GM21423 (cell line): Measurements from ENCODE around the gene TMEM134.

ENCODE experiments used
- ATAC-seq: cut with Tn5 transposase; IDR thresholded peaks from one replicate; pipeline ENCODE4 v1.9.1; 2021; ENCODE audit warnings: mild to moderate bottlenecking, moderate library complexity; ENCODE audit not compliant: unreplicated experiment

The TMEM134 gene

DNA sequence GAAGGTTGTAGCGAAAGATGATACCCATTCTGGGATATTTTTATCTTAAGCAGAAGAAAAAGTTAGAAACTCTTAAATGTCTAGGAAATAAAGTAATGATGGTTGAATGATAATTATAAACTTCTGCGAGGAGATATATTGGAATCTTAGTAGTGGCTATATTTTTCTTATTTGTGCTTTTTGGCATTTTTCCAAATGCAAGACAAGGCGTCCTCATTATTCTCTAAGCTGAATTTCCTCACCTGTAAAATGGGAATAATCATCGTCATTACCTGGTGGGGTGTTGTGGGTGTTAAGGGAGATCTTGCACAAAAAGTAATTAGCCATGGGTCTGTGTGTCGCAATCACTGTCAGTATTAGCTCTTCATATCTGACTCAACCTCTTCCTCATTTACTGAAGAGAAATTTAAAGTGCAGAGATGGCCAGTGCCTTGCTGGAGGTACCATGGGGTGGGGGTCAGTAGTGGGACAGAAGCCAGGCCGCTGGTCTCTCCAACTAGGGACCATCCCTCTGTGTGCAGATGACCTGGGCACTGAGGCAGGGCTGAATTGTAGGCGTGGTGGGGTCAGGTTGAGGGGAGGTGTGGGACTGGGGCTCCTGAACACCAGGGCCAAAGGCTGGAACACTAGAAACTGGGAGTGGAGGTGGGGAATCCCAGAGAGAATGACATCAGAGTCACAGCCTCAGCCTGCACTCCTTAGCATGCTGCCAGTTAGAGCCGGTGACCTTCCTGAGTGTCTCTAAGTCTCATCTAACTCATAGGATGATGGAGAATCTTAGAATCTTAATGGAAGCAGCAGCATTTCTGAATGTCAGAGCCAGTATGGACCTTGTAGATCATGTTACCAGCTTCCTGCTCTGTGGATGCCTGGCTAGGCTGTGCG is 32.0 kb upstream of the TMEM134 start:
- no peak for ATAC-seq

DNA sequence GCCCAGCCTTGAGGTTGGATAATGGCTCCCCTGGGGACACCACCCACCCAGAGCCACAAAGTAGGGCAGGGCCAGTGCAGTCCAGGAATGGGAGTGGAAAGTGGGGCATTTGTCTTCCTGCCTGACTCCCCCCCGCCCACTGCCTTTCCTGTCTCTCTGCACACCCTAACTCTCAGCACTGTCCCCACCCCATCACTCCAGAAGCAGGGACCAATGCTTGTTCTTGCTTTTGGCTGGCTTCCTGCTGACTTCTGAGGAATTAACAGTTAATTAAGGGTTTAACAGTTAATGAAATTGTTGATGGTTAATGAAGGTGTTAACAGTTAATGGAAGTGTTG is 31.4 kb upstream of the TMEM134 start:
- no peak for ATAC-seq

DNA sequence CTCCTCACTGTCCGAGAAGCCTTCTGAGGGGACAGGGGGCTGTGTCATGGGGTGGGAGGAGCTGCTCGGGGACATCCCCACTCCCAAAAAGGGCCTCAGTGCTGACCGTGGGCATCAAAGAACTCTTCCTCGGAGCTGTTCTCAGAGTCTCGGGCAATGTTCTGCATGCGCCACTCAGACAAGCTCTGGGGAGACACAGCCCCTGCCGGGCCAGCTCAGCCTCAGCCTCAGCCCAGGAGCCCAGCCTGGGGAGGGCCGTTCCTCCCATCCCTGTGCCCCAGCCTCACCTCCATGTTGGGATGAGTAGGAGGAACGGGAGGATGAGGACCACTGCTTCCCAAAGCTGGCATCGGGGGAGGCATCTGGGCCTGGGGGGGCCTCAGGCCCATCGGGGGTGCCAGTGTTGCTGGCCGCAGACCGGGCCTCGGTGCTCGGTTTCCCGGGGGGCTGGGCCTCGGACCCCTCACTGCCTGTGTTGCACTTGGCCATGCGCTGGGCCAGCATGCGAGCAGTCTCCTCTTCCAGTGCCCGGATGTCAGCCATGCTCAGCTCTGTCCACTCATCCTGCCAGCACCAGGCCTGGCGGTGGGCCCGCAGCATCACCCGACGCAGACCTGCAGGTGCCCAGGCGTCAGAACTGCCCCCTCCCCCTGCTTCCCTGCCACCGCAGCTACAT is 30.9 kb upstream of the TMEM134 start:
- no peak for ATAC-seq

DNA sequence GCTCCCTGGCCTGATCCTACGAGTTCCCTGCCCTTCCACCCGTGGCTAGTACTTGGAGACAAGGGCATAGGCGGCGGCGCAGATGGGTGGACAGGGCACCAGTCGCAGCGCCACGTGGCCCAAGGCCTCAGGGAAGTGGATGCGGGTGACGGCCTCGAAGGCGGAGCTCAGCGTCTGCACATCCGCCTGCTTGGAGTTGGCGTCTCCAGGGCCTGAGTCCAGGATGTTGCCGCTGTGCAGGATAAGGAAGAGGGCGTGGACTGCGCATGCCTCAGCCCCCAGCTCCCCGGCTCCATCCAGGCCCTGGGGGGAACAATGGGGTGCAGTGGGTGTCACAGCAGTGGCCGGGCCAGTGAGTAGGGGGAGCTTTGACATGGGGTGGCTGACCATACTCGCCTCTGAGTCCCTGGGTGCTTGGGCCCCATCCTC is 29.5 kb upstream of the TMEM134 start:
- no peak for ATAC-seq

DNA sequence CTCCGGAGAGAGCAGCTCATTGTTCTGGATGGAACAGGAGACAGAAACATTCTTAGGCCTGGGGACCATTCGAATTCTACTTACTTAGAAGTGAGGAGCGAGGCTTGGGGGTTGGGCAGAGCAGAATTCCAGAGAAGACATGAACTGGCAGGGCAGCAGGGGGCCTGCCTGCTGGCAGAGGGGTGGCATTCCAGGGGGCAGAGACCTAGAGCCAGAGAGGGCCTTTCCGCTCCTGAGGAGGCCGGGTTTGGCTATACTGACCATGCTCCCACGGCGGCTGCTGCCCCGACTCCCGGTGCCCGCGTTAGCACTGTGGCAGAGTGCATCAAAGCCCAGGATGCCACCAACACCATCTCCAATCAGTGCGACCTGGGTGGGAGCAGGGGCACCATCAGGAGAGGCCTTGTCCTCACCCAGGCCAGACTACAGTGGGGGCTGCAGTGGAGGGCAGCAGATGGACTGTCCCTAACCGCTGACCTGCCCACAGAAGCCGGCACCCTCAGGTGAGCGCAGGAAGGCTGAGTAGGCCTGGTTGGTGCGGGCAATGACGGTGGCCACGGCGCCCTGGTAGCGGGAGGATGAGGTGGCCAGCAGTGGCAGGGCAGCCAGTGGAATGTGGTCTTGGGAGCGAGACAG is 28.7 kb upstream of the TMEM134 start:
- no peak for ATAC-seq

DNA sequence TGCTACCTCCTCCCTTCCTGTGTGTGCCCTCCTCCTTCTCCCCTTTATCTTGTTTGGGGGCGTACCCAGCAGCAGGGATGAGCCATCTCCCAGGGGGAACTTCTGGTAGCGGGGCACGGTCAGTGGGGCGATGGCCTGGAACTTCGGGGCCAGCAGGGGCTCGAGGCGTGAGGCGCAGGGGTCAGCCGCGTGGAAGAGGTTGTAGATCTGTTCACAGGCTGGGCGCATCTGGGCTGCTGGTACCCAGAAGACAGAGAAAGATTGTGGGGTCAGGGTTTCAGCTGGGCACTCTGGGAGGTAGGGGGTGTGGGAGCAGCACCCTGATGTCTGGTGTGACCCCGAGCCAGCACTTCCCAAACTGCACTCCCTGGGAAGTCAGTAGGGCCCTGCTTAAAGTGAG is 27.1 kb upstream of the TMEM134 start:
- no peak for ATAC-seq

DNA sequence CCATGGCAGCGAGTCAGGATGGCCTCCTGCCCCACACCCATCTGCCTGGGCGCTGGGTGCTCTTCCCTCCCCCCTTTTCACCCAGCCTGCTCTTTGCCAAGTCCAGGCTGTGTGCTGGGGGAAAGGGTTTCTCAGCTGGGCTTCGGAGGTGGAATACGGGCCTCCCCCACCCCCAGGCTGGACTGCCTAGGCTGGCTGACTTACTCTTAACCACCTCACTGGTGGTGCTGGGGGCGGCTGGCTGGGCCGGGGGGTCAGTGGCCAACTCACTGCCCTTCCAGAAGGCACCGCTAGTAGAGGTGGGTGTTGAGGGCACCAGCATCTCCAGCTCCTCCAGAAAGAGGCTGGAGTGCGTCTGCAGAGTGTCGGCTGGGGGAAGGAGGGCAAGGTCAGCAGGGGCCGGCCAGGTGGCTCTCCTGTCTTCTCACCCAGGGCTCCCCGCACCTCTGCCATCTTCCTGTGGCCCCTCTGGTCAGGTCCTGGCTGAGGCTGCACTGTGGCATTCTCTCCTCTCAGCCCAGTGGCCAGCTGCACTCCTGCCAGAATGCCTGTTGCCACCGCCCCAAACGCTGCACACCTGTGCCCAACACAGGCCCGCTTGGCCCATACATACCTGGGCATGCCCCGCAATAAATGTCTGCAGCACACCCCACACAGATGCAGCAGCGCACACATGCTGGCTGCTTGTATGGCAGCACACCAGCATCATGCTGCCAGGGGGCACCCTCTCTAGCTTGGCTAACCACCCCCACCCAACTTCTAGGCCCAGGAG is 26.4 kb upstream of the TMEM134 start:
- no peak for ATAC-seq

DNA sequence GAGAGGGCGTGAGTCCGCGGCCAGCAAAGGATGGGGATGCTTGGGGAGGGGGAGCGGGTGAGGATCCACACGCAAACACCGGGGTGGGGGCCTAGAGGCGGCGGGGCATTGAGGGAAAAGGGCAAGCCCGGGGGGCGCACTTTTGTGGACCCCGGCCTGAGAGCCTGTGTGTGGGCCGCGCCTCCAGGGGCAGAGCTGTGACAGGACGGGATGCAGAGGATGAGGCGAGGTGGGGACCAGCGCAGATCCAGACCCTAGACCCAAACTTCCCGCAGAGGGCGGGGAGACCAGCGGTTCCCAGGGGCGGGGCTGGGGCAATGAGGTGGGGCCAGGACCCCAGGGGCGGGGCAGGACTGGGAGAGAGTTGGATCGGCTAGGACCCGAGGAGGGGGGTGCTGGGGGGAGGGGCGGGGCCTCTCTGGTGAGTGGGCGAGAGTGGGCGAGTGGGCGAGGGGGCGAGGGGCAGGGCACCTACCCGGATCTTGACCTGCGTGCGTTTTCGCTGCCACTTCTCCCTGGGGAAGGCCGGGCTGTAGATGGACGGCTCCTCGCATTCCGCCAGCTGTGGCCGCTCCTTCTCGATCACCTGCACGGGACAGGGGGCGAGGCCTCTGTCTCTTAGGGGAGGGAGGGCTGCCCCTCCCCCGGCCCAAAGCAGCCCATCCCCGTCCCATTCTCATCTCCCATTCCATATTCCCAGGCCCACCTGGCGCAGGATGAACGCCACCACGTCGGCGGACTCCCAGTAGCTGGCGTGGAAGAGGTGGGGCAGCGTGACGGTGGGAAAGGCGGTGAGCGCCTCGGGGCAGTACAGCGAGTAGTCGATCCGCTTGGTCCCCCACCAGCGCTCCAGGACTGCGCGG is 25.6 kb upstream of the TMEM134 start:
- no peak for ATAC-seq

DNA sequence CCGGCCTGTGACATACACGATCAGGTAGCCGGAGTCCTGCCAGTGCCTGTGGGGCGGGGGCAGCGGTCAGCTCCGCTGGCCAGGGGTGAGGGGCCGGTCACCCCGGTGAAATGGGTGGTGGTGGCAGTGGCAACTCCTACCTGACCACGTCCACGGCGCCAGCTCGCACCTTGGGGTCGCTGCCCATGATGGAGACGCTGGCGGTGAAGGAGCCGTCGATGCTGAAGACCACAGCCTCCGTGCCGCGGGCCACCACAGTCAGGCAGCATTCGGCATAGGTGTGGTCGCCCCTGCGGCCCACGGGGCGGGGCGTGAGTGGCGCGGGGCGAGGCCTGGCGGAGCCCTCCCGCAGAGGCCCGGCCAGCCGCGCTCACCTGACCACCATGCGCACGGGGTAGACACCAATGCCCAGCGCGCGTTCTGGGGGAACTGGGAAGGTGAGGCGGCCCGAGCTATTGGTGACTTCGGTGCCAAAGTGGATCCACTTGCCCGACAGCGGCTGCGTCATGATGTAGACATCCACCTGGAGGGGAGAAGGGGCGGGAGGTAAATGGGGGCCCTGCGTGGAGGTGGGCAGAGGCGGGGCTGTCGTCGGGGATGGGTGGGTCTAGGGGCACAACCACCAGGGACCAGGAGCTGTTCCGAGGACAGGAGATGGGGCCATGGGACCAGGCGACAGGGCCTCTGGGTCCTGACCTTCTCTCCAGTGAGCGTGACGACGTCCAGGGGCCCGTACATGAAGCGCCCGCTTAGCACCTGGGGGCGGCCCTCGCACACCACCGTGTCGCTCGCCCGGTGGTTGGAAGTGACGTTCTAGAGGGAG is 24.7 kb upstream of the TMEM134 start:
- no peak for ATAC-seq

DNA sequence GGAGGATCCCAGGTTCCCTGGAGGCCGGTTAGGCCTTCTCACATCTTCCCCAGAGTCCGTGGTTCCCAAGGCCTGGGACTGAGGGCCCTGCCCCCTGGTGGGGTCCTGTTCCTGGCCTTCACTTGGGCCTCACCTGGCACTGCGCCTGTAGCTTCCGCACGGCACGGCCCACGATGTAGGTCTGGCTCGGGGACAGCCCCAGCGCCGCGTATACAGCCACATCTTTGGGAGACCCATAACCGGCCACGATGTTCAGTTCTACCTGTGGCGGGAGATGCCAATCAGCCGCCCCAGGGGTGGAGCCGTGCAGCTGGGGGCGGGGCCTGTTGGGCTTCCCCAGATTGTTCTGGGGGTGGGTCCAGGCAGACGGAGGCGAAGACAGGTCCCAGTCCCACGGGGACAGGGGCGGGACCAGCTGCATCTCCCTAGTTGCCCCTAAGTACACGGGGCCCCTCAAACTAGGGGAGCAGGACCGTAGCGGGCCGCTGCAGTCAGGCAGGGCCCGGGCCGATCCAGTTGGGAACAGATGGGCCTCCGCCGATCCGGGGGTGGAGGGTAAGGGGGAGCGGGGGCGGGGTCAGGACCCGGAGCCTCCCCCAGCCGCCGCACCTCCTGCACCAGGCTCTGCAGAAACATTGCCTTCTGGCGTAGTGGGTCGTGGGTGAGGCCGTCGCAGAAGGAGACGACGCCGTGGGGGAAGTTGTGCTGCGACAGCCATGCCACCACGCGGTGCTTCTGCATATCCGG is 23.9 kb upstream of the TMEM134 start:
- no peak for ATAC-seq

DNA sequence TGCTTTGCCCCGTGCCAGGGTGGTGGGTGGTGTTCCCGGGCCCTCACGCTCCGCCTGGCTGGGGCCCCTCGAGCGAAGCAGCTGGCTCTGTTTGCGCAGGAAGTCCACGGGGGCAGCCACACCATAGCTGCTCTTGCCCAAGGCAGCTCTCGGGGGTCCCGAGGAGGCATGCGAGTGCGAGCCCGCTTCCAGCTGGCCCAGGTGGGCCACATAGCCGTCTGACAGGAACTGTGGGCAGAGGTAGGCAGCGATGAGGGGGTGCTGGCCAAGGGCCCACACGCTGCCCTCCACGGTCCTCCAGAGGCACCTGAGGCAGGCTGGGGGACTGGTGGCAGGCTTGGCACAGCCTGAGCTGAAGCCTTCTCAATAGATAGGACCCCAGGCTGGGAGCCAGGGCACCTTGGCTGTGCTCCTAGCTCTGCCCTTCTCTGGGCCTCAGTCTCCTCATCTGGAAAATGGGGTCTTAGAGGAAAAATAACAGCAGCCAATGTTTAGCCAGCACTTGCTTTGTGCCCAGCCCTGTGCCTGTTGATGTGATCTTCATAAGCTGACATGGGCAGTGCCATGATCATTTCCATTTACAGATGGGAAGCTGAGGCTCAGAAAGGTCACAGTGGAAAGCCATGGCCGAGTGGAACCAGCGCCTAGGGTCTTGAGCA is 23.1 kb upstream of the TMEM134 start:
- ATAC-seq = no peak

DNA sequence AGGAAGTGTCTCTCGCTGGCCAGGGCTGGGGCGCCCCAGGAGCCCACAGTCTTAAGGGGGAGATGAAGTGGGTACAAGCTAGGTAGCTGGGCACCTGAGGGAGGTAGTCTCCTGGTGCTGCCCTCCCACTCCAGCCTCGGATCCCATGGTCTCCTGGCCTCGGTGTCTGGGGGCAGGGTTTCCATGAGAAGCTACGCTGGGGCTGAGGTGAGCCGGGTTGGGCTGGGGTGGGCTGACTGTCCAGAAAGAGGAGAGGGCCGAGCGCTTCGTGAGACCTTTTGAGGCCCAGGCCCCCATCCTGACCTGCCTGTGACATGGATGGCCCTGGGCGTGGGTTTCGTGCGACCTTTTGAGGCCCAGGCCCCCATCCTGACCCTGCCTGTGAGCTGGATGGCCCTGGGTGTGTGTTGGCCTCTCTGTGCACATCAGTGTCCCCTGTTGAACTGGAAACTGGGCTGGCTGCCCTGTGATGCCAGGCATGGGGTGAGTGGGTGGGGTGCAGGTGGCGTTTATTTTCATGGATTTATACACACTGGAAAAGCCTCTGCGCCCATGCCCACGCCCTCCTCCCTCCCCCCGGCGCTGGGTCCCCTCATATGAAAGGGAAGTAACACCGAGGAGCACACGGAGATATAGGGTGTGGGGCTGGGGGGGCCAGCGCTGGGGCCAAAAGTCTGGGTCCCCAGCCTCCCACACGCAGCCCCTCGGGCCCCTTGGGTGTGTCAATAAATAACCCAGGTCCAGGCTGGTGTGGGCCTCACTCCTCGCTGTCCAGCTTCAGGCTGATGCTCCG is 22.4 kb upstream of the TMEM134 start:
- ATAC-seq = no peak

DNA sequence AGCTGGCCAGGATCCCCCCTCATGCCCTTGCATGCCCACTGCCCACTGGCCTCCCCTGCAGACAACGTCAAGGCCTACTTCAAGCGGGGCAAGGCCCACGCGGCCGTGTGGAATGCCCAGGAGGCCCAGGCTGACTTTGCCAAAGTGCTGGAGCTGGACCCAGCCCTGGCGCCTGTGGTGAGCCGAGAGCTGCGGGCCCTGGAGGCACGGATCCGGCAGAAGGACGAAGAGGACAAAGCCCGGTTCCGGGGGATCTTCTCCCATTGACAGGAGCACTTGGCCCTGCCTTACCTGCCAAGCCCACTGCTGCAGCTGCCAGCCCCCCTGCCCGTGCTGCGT is 21.6 kb upstream of the TMEM134 start:
- no peak for ATAC-seq

DNA sequence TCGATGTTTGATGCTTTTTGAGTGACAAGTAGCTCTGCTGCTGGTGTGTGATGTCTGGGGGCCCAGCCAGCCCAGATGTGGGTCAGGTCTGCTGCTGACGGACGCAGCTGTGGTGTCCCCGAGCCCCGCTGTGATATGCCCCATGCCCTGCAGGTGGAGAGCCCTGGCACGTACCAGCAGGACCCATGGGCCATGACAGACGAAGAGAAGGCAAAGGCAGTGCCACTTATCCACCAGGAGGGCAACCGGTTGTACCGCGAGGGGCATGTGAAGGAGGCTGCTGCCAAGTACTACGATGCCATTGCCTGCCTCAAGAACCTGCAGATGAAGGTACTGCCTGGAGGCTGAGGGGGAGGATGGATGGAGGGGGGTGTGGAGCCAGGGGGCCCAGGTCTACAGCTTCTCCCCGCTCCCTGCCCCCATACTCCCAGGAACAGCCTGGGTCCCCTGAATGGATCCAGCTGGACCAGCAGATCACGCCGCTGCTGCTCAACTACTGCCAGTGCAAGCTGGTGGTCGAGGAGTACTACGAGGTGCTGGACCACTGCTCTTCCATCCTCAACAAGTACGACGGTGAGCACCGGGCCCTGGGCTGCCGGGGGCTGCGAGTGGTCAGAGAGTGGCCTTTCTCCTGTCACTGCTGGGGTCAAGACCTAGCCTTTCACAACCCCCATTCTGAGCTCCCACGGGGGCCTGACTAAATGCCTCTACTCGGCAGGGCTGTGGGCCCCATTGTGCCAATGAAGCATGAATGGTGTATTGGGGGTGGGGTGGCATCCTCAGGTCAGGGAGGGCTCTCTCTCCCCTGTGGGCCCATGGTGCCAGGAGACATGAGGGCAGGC is 21.1 kb upstream of the TMEM134 start:
- ATAC-seq = no peak

DNA sequence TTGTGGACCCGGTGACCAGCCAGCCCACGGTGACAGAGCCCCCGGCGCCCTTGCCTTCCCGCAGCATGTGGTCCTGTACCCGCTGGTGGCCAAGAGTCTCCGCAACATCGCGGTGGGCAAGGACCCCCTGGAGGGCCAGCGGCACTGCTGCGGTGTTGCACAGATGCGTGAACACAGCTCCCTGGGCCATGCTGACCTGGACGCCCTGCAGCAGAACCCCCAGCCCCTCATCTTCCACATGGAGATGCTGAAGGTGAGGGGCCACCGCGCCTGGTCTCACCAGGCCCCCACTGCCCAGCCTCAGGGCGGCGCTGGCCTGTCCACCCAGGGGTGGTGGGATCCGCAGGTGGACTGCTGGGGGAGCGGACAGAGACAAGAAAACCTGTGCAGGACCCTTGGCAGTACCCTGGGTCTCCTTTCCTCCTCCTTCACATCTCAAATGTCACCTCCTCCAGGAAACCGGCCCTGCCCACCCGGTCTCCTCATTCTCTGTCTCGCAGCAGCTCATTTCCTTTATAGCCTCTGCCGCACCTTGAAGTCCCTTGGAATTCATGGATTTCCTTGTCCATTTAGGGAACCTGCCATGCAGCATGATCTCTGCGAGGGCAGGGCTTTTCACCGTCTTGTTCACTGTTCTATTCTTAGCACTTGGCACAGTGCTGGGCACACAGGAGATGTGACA is 20.3 kb upstream of the TMEM134 start:
- no peak for ATAC-seq
